ENCODE data around the gene MACROH2A1.

MACROH2A1 gene

DNA sequence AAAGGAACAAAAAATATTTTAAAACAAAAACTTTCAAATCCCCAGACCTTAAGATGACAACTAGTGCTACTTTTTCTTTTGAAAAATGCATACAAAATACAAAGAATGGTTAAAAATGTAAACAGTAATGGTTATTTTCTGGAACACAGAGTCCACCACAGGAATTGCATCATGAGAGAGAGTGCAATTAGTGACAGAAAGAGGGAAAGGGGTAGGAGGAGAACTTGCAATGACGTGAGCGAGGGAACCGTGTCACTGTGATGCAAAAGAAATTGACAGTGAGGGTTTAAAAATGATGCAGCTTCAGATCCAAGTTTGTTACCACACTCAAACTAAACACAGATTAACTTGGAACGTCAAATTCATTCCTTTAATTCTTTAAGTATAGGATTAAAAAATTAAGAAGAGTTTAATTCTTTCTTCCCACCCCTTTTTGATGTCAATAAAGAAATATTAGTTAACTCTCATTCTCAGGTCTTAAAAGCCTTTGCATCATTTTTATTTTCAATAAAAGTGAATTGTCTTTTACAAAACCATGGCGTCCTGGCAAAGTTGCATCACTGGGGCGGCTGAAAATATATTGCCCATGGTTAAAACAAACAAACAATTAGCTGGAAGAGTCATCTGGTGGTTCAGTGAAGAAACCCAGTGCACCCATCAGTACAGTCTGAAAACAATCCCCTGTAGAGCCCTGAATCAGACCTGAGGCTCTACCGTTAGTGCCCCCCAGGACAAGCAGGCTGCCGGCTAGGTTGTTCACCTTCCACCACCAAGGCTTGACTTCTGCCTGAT lies 39.5 kb downstream of the MACROH2A1 start:
- TF ChIP-seq, protein P1, sequence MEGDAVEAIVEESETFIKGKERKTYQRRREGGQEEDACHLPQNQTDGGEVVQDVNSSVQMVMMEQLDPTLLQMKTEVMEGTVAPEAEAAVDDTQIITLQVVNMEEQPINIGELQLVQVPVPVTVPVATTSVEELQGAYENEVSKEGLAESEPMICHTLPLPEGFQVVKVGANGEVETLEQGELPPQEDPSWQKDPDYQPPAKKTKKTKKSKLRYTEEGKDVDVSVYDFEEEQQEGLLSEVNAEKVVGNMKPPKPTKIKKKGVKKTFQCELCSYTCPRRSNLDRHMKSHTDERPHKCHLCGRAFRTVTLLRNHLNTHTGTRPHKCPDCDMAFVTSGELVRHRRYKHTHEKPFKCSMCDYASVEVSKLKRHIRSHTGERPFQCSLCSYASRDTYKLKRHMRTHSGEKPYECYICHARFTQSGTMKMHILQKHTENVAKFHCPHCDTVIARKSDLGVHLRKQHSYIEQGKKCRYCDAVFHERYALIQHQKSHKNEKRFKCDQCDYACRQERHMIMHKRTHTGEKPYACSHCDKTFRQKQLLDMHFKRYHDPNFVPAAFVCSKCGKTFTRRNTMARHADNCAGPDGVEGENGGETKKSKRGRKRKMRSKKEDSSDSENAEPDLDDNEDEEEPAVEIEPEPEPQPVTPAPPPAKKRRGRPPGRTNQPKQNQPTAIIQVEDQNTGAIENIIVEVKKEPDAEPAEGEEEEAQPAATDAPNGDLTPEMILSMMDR (IDR thresholded peaks at IDR 0.05; ENCODE audit: control insufficient read depth, insufficient read depth, low read depth, low read length, missing control alignments) = no peak
- no peak for DNase-seq (ENCODE audit: low read depth)
- no peak overlapping the region for H3K4me3 ChIP-seq (ENCODE audit: control insufficient read depth, low read depth, low read length)

DNA sequence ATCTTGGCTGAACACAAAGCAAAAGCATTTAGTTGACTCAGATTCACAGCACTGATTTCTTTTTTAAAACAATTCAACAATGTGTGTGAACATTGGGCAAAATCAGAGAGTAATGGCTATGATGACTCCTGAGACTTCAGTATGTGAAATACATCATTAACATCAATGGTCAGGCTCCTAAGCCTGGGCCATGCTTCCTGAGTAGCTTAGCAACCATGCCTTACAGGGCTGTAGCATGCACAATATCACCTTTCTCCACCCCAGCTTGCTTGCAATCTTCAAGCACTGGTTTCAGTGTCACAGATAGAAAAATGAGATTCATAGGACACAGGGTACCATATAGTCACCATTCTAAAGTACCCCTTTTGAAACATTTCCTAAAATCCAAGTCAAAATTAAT lies 41.3 kb downstream of the MACROH2A1 start:
- TF ChIP-seq, protein P1 (IDR thresholded peaks at IDR 0.05; ENCODE audit: control insufficient read depth, insufficient read depth, low read depth, low read length, missing control alignments) = no peak
- H3K4me3 ChIP-seq (ENCODE audit: control insufficient read depth, low read depth, low read length) = no peak overlapping the region
- DNase-seq (ENCODE audit: low read depth) = no peak

DNA sequence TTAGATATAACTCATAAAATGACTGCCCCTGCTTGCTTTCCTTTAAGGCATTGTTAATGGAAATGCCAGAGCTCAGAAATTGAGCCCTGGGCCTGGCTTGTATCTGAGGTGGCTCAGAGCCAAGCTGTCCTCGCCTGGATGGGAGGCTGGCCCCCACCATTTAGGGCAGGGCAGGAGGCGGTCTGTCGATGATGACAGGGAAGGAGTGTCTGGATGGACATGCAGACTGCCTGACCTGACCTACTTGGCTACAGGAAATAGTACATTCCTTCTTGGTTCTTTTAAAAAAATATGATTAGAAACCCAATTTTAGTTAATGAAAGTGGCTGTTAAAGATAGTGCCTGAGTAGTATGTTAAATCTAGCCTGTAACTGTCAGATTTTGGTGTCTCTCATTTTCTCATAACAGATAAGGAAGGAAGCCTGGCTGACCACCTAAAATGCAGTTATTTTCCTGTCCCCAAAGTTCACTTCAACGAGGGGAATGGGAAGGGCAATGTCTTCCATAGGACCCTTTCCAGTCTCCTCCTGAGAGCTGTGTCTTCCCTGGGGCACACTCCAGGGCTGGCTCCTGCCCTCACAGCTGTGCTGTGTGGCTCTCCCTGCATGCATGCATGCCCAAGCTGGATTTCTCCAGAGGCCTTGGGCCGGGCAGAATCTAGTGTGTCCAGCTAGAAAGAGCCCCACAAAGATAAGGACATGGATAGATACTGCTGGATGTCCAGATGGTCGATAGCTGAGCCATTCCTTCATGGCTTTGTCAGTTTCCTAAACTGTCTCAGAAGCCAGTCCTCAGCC lies 42.3 kb downstream of the MACROH2A1 start:
- no peak overlapping the region for H3K4me3 ChIP-seq (ENCODE audit: control insufficient read depth, low read depth, low read length)
- TF ChIP-seq, protein P1 (IDR thresholded peaks at IDR 0.05; ENCODE audit: control insufficient read depth, insufficient read depth, low read depth, low read length, missing control alignments) = no peak
- no peak for DNase-seq (ENCODE audit: low read depth)

DNA sequence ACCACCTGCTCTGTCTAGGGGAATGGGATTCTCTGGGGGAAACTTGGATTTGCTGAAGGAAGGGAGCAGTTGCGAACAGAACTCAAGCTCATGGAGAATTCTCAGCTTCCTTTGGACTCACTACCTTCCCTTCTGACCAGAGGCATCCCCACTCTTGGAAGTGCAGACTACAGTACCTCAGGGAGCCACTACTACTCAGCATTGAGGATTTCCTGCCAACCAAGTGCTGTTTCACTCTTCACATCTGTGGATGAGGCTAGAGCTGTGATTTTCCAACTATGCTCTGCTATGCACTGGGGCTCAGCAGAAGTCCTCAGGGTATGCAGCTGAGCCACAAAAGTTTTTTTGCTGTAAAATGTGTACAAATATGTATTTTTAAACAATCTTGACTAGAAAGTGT lies 43.9 kb downstream of the MACROH2A1 start:
- DNase-seq (ENCODE audit: low read depth) = no peak
- no peak overlapping the region for H3K4me3 ChIP-seq (ENCODE audit: control insufficient read depth, low read depth, low read length)
- TF ChIP-seq, protein P1 (IDR thresholded peaks at IDR 0.05; ENCODE audit: control insufficient read depth, insufficient read depth, low read depth, low read length, missing control alignments) = no peak

DNA sequence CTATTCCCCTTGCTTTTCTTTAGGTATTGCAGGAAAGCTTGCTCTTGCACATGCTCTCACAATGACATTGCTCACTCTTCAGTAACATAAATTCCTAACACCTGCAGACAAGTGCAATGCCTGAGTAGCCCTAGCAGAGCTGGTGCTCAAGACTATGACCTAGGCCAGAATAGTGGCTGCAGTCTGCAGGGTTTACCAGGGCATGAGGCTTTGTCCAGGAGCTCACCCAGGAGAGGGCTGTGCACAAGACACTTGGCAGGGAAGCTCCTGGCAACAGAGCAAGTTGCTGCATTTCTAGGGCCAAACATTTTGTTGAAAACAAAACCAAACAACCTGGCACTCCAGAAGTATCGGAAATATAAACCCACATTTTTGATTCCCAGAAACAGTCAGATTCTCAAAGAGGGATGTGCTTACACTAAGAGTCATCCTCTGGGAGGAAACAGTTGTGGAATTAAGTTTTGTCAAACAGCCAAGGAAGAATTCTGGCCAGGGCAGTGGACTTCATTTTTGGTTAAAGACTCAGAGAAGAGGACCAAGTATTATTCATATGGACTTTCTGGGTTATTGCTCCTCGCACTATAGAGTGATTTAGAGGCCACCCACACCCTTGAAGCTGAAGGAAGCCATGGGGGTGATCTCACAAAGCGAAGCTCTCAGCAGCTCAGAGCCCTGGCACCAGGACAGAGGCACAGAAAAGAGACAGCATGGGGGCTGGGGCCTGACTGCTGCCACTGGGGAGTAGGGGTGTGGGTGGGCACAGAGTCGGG lies 44.9 kb downstream of the MACROH2A1 start:
- peak; percentile 89 for DNase-seq (ENCODE audit: low read depth)
- H3K4me3 ChIP-seq (ENCODE audit: control insufficient read depth, low read depth, low read length) = no peak overlapping the region; the same call in 1 of the 2 replicates
- TF ChIP-seq, protein P1 (IDR thresholded peaks at IDR 0.05; ENCODE audit: control insufficient read depth, insufficient read depth, low read depth, low read length, missing control alignments) = no peak

DNA sequence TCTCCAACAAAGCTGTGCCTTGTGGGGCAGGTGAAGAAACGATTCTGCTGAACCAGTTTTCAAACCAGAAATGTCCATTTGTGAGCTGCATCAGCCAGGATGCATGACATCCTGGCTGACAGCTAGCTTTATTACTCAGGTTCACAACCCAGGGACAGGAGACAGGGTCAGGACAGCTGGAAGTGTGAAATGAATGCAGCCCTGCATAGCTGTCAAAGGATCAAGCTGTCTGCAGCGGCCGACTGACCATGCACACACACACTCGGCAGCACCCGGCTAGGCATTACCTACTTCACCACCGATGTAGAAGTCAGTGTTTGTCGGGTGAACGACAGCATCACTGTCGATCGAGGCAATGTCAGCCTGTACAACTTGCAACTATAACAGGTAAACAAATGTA lies 48.5 kb downstream of the MACROH2A1 start:
- DNase-seq (ENCODE audit: low read depth) = no peak
- TF ChIP-seq, protein P1 (IDR thresholded peaks at IDR 0.05; ENCODE audit: control insufficient read depth, insufficient read depth, low read depth, low read length, missing control alignments) = no peak
- H3K4me3 ChIP-seq (ENCODE audit: control insufficient read depth, low read depth, low read length) = no peak overlapping the region

All from AG09309 (cell line).